ENCODE data around the gene TRAPPC5. TPM values are rescaled to one million over a fixed set of nuclear protein-coding genes. Genes with fewer than 3 reads are reported as not detected.

TRAPPC5 gene
- total RNA-seq, 2 experiments from 2014 or later: 91.5 to 150 TPM

DNA sequence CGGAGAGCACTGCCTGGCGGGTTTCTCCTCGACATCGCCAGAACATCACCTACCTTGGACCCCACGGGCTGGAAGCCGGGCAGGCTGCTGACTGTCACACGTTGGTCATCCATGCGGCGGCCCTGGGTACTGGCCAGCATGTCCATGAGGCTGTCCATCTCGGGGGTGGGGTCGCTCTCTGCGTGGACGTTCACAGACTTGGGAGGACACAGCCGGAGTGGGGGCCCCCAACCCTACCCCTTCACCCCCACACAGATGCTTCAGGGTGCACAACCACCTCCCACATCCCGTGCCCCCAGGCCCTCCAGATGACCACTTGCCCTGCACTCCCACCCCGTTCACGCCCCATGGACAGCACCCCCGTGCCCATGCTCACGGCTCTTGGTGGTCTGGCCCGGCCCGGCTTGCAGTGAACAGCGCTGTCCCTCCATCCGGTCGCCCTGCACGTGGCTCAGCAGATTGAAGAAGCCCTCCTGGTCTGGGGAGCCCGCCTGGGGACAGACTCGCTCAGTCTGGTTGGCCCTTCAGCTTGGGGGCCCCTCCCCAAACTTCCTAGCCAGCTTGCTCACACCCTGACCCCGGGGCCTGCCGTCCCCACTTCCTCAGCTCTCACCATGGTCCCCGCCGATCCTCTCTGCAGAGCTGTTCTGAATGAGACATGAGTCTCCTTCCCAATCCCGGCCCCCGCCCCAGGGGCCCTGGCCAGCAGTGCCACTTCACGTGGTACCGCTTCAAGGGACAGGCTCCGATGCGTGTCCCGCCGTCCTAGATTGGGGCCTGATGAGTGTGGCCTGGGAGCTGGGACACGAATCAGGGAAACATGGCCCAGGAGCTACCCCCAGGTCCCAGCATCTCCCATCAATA, 48.1 kb upstream of the TRAPPC5 start:
- Histone ChIP-seq H3K9me2 (ENCODE audit: insufficient read depth, low read length) (no peaks in the 10 kb centered on the region), H2AFZ (ENCODE audit: low read length) (no peak overlapping the region), H3K79me2 (ENCODE audit: insufficient read depth, low read depth, low read length) (peaks cover 30% of the 10 kb centered on the region), H3K27ac (ENCODE audit: low read depth, low read length, poor library complexity, severe bottlenecking) (no peak overlapping the region), H3K4me1 (ENCODE audit: insufficient read depth, low read length, poor library complexity, severe bottlenecking) (peaks cover 24% of the 10 kb centered on the region), H3K36me3 (ENCODE audit: insufficient read depth, low read length) (peaks cover 9% of the 10 kb centered on the region; the same call in 1 of the 2 replicates), H3K9me3 (ENCODE audit: low read length) (no peaks in the 10 kb centered on the region), H3K4me3 (ENCODE audit: low read depth, low read length, poor library complexity, severe bottlenecking) (no peak overlapping the region), H3K4me2 (ENCODE audit: low read length) (no peak overlapping the region), H4K20me1 (ENCODE audit: insufficient read depth, low read length) (0 out of 2 replicates have a peak, but pooled peaks cover 6% of the 10 kb centered on the region)
- no TSS peak for BruUV-seq (replicated peaks)
- no peak for DNase-seq (ENCODE audit: low spot score)
- intact Hi-C loops (cut with micrococcal nuclease; ENCODE audit: unreplicated experiment): no loop called here
- ChIA-PET CTCF (ENCODE audit: unreplicated experiment) (no interaction called here), POLR2A (no interaction called here)
- TF ChIP-seq, protein P1, sequence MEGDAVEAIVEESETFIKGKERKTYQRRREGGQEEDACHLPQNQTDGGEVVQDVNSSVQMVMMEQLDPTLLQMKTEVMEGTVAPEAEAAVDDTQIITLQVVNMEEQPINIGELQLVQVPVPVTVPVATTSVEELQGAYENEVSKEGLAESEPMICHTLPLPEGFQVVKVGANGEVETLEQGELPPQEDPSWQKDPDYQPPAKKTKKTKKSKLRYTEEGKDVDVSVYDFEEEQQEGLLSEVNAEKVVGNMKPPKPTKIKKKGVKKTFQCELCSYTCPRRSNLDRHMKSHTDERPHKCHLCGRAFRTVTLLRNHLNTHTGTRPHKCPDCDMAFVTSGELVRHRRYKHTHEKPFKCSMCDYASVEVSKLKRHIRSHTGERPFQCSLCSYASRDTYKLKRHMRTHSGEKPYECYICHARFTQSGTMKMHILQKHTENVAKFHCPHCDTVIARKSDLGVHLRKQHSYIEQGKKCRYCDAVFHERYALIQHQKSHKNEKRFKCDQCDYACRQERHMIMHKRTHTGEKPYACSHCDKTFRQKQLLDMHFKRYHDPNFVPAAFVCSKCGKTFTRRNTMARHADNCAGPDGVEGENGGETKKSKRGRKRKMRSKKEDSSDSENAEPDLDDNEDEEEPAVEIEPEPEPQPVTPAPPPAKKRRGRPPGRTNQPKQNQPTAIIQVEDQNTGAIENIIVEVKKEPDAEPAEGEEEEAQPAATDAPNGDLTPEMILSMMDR (conservative IDR thresholded peaks at IDR 0.05; ENCODE audit: low read length): no peak
- TF ChIP-seq EZH2phosphoT487 (IDR thresholded peaks at IDR 0.05; ENCODE audit: borderline replicate concordance, low read depth, low read length): no peak

DNA sequence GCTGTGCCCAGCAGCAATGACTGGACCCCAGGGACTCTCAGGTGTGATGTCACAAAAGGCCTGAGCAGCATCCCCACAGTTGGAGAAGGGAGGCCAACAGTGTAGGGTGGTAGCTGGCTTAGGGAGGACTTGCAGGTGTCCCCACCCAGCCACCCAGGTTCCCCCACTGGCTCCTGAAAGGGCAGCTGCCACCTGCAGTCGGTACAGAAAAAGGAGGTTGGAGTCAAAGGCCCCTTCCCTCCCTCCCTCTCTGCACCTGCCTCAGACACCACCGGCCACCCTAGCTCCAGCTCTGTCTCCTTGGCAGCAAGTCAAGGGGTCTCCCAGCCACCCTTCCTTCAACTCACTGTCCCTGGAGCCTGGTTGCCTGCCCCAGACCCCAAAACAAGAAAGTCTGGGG, 46.9 kb upstream of the TRAPPC5 start, which contains the start of gene PCP2:
PCP2 (minus strand) TSS at position 22 of the 400 bp plus-strand sequence. CDS start 262 bp downstream, outside the sequence.
- Histone ChIP-seq H4K20me1 (ENCODE audit: insufficient read depth, low read length) (no peaks in the 10 kb centered on the region), H2AFZ (ENCODE audit: low read length) (no peak within 1 kb of the TSS), H3K4me1 (ENCODE audit: insufficient read depth, low read length, poor library complexity, severe bottlenecking) (peaks cover 22% of the 10 kb centered on the region), H3K27ac (ENCODE audit: low read depth, low read length, poor library complexity, severe bottlenecking) (no peak within 1 kb of the TSS), H3K79me2 (ENCODE audit: insufficient read depth, low read depth, low read length) (peaks cover 19% of the 10 kb centered on the region), H3K9me3 (ENCODE audit: low read length) (no peaks in the 10 kb centered on the region), H3K4me3 (ENCODE audit: low read depth, low read length, poor library complexity, severe bottlenecking) (no peak within 1 kb of the TSS), H3K36me3 (ENCODE audit: insufficient read depth, low read length) (peaks cover 9% of the 10 kb centered on the region; the same call in 1 of the 2 replicates), H3K9me2 (ENCODE audit: insufficient read depth, low read length) (no peaks in the 10 kb centered on the region), H3K4me2 (ENCODE audit: low read length) (no peak within 1 kb of the TSS)
- ChIA-PET POLR2A (no interaction called here), CTCF (ENCODE audit: unreplicated experiment) (no interaction called here)
- TF ChIP-seq EZH2phosphoT487 (IDR thresholded peaks at IDR 0.05; ENCODE audit: borderline replicate concordance, low read depth, low read length): no peak
- TF ChIP-seq, protein P1 (conservative IDR thresholded peaks at IDR 0.05; ENCODE audit: low read length): no peak
- BruUV-seq (replicated peaks): no TSS peak
- DNase-seq (ENCODE audit: low spot score): no peak
- intact Hi-C loops (cut with micrococcal nuclease; ENCODE audit: unreplicated experiment): no loop called here

DNA sequence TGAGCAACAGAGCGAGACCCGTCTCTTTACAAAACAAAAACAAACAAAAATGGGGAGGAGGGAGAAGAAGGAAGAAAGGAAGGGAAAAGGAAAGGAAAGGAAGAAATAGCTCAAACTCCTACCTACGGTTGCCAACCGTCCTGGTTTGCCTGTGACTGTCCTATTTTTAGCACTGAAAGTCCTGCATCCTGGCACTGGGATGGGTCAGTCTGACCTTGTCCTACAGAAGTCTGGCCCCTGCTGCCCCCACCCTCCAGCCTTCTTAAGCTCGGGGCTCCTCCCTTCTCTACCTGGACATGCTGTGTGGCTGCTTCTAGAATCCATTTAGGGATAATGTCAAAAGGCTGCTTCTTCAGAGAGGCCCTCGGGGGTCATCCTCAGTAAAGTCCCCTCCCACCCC, 45.0 kb upstream of the TRAPPC5 start:
- ChIA-PET CTCF (ENCODE audit: unreplicated experiment) (no interaction called here), POLR2A (no interaction called here)
- Histone ChIP-seq H3K4me3 (ENCODE audit: low read depth, low read length, poor library complexity, severe bottlenecking) (no peak overlapping the region), H3K27ac (ENCODE audit: low read depth, low read length, poor library complexity, severe bottlenecking) (no peak overlapping the region), H4K20me1 (ENCODE audit: insufficient read depth, low read length) (no peaks in the 10 kb centered on the region), H3K4me1 (ENCODE audit: insufficient read depth, low read length, poor library complexity, severe bottlenecking) (peaks cover 17% of the 10 kb centered on the region), H3K79me2 (ENCODE audit: insufficient read depth, low read depth, low read length) (peaks cover 1% of the 10 kb centered on the region; the same call in 1 of the 2 replicates), H3K9me2 (ENCODE audit: insufficient read depth, low read length) (no peaks in the 10 kb centered on the region), H3K36me3 (ENCODE audit: insufficient read depth, low read length) (peaks cover 9% of the 10 kb centered on the region; the same call in 1 of the 2 replicates), H3K9me3 (ENCODE audit: low read length) (no peaks in the 10 kb centered on the region), H3K4me2 (ENCODE audit: low read length) (no peak overlapping the region), H2AFZ (ENCODE audit: low read length) (no peak overlapping the region)
- intact Hi-C loops (cut with micrococcal nuclease; ENCODE audit: unreplicated experiment): no loop called here
- DNase-seq (ENCODE audit: low spot score): no peak
- TF ChIP-seq EZH2phosphoT487 (IDR thresholded peaks at IDR 0.05; ENCODE audit: borderline replicate concordance, low read depth, low read length): no peak
- TF ChIP-seq, protein P1 (conservative IDR thresholded peaks at IDR 0.05; ENCODE audit: low read length): no peak
- no TSS peak for BruUV-seq (replicated peaks)
